OCI-LY3 (cell line): Measurements from ENCODE around the gene SETD9.

Source experiments
- EZH2phosphoT487 ChIP-seq: fragments of 200-600 bp; shearing (Covaris generic); IDR thresholded peaks from 2 replicates; pipeline ENCODE4 v1.6.1; 2018; ENCODE audit warnings: antibody characterized with exemption, mixed run types, low read depth
- TF ChIP-seq, protein P1 (sequence below): fragments of 200-600, 300-600 bp; sonication (generic); IDR thresholded peaks from 2 replicates; pipeline ENCODE4 v1.5.1; 2014; ENCODE audit warnings: antibody characterized with exemption, low read length, low read depth

DNA sequence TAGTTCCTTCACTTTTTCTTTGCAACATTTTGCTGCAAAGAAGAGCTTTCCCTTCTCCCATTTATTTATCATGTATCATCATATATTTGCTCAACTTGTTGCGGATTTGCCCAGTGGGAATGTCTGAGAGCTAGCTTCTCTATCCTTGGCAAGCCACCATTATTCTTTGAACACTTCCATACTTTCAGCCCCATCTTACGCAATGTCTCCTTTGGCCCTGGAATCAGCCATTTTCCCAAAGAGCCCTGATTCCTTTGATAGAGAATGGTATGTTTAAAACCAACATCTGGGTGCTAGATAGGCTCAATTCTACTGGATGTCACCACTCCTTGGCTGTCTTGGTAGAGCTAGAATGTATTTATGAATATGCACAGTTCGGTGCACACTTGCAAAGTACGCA, 12.6 kb upstream of the SETD9 start:
- TF ChIP-seq, protein P1, sequence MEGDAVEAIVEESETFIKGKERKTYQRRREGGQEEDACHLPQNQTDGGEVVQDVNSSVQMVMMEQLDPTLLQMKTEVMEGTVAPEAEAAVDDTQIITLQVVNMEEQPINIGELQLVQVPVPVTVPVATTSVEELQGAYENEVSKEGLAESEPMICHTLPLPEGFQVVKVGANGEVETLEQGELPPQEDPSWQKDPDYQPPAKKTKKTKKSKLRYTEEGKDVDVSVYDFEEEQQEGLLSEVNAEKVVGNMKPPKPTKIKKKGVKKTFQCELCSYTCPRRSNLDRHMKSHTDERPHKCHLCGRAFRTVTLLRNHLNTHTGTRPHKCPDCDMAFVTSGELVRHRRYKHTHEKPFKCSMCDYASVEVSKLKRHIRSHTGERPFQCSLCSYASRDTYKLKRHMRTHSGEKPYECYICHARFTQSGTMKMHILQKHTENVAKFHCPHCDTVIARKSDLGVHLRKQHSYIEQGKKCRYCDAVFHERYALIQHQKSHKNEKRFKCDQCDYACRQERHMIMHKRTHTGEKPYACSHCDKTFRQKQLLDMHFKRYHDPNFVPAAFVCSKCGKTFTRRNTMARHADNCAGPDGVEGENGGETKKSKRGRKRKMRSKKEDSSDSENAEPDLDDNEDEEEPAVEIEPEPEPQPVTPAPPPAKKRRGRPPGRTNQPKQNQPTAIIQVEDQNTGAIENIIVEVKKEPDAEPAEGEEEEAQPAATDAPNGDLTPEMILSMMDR = no peak
- TF ChIP-seq EZH2phosphoT487 = no peak
